GM12873 (cell line): ENCODE data around the gene GRAP2.

Experiments
- TF ChIP-seq, protein P1 (sequence below): IDR thresholded peaks from 2 replicates; pipeline ENCODE4 v1.5.1; 2012; ENCODE audit warnings: low read depth, mild to moderate bottlenecking, moderate library complexity, low read length, control low read depth; ENCODE audit not compliant: insufficient read depth; ENCODE audit errors: missing control alignments

GRAP2 gene

DNA sequence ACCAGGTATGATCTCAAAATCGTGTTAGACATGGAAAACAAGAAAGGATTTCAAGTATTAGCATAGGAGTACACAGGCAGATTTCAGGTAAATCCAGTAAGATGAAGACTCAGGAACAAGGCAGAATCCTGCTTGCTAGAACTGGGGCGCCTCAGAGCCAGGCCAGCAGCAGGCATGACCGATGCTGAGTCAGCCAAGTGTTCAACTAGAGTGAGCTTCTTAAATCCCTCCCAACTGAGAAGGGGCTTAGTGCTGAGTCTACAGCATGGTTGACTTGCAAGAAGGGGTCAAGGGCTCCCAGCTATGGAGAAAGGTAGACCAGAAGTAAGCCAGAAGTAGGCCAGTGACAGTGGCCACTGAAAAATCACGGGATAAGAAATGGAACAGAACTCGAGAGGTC, 12.4 kb downstream of the GRAP2 start:
- TF ChIP-seq, protein P1, sequence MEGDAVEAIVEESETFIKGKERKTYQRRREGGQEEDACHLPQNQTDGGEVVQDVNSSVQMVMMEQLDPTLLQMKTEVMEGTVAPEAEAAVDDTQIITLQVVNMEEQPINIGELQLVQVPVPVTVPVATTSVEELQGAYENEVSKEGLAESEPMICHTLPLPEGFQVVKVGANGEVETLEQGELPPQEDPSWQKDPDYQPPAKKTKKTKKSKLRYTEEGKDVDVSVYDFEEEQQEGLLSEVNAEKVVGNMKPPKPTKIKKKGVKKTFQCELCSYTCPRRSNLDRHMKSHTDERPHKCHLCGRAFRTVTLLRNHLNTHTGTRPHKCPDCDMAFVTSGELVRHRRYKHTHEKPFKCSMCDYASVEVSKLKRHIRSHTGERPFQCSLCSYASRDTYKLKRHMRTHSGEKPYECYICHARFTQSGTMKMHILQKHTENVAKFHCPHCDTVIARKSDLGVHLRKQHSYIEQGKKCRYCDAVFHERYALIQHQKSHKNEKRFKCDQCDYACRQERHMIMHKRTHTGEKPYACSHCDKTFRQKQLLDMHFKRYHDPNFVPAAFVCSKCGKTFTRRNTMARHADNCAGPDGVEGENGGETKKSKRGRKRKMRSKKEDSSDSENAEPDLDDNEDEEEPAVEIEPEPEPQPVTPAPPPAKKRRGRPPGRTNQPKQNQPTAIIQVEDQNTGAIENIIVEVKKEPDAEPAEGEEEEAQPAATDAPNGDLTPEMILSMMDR, result no peak

DNA sequence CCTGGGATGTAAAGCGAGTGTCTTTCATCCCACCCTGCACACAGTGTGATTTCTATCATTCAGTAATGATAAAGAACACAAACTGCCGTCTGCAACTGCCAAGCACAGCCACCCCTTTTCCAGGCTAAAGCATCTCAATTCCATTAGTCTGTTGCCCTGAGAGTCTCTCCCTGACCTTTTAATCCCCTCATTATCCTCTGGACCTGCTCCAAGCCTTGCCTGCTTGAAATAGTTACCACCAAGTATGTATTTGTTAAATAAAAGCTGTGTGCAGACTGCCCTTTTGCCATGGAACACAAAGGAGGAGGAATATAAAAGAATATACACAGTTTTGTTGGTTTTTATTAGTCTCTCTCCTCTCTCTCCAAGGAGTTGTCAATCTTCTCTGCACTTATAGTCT, 13.0 kb downstream of the GRAP2 start:
- TF ChIP-seq, protein P1, result no peak

DNA sequence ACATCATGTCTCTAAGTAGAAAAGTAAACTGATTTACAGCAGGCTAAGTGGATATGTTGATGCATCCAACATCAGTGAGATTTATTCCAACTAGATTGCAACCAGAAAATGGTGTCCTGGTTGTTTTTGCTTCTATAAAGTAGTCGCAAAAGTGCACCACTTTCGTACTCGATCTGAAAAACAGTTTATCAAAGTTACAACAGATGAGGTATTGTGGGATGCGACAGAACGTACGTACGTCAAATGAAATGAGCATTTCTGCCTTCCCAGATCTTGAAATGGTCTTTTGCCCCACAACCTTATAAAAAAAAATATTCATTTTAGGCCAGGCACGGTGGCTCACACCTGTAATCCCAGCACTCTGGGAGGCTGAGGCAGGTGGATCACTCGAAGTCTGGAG, 13.7 kb downstream of the GRAP2 start:
- TF ChIP-seq, protein P1, result no peak

DNA sequence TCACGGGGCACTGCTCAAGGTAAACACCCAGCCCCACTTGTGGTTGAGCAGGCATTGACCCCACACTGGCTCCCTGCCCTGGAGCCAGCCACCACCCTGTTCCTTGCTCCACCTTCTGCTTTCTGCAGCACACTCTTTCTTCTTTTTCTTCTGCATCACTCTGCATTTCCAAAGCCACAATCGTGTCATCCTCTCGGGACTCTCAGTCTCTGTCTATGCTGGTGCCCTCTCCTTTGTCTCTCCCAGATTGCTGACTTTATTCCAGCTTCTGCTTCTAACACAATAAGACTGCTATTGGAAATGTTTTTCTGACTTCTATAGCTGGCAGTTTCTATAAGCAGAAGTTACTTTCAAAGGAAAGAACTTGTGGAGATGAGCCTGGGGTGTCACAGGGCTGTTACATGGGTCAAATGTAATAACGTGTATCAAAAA, 14.4 kb downstream of the GRAP2 start:
- TF ChIP-seq, protein P1, result no peak

DNA sequence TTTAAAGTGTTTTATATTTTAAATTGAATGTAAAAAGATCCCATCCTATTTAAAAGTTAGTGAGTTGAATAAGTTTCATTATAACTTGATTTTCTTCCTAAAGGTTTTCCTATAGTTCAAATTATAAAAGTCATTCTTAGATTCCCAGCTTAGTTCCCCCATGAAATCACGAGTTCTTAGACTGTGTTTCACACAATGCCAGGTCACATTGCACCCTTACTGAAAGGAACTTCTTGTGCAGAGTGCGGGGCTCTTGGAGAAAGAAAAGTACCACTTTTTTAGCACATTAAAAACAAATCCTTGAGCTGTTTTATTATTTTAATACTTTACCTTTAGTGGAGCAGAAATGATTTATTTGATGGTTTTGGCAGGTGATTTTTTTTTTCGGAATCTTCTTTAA, 15.6 kb downstream of the GRAP2 start:
- TF ChIP-seq, protein P1, result no peak

DNA sequence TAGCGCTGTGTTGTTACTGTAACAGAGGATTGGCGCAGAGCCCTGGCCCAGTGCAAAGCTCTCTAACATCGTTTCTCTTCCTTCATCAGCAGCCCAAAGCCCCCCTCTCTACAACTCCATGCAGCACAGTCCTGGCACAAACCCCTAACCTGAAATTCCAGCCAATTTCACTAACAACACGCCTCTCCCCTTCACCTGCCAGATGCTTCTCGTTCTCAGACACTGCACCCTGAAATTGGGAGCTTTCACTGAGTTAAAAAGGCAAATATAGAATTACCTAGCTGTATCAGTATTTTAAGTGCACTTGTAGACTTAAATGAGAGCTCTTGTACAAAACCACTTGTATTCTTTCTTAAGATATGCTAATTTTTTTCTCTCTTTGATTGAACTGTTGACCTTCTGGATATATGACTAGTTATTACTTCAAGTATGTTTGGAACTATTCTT, 16.3 kb downstream of the GRAP2 start:
- TF ChIP-seq, protein P1, result no peak

DNA sequence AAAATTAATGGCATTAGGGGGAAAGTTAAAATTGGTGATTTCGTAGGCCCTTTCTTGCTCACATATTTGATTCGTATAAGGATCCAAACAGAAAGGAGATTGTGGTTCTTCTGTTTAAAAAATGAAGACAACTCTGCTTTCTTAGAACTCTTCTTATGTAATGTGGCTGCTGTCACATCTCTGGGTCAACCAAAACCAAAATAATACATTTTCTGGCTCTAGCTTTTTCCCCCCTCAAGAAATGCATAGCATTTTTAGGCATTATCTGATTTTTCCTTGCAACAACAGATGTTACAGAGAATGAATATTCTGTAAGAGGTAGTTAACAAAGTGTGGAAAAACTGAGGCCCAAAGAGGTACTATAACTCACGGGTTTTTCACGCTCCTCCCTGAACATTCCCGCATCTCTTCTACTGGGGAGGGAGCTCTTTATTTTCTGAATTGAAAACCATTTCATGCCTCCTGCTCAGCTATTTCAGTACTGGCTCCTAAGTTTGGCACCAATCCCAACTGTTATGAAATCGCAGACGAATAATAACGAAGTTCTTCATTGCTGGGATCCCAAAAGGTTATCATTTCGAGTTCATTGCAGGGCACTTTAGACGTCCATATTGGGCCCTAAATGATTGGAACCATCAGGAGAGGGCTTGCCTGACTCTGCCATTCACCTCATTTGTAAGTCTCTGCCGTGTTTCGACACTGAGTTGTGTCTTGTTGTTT, 17.1 kb downstream of the GRAP2 start:
- TF ChIP-seq, protein P1, result no peak
